ENCODE measurements around the gene ZFP36. TPM values are rescaled to one million over a fixed set of nuclear protein-coding genes. Genes with fewer than 3 reads are reported as not detected.

ZFP36 gene
- total RNA-seq, 4 donors from 2014 or later = 183 to 682 (median 309) TPM

DNA sequence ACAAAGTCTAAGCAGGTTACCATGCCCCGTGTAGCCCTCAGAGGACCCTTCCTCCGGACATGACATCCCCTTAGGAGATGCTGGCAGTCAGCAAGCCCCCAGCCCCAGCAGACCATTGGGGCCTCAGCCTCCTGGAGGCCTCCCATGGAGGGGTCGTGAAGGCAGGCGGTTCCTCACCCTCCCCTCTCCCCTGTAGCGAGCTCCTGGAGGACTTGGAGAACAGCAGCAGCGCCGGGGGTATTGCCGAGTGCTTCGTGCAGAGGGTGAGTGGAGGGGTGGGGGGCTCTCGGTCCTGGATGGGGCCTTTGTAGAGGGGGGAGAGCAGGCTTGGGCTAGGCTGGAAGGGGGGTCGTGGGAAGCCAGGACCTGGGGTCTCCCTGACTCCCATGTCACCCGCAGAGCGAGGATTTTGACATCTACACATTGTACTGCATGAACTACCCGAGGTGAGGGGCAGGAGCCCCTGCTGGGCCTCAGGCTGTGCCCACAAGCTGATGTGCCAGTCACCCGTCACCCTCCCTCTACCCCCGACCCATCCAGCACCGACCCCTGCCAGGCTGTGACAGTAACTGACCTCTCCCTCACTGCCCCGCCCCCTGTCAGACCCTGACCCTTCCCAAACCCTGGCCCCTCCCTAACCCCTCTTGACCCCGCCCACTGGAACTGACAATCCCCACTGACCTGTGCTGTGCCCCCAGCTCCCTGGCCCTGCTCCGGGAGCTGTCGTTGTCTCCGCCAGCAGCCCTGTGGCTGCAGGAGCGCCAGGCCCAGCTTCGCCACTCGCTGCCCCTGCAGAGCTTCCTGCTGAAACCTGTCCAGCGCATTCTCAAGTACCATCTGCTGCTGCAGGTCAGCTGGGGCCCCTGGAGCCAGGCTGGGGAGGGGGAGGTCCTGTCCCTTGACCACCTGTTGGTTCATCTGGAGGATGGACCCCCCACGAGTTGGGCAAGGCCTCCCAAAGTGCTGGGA is 9.8 kb downstream of the ZFP36 start:
- Histone ChIP-seq H3K4me3 (no peak overlapping the region), H3K9me3 (no peaks in the 10 kb centered on the region), H3K36me3 (peaks cover 0 to 13% (median 0%) of the 10 kb centered on the region in 3 donors), H3K4me1 (peaks cover 0 to 35% (median 6%) of the 10 kb centered on the region in 4 donors), H3K27me3 (no peaks in the 10 kb centered on the region), H3K27ac (no peak overlapping the region)
- no peak for DNase-seq
- no peak for TF ChIP-seq POLR2A (IDR thresholded peaks at IDR 0.05)
- TF ChIP-seq, protein P1, sequence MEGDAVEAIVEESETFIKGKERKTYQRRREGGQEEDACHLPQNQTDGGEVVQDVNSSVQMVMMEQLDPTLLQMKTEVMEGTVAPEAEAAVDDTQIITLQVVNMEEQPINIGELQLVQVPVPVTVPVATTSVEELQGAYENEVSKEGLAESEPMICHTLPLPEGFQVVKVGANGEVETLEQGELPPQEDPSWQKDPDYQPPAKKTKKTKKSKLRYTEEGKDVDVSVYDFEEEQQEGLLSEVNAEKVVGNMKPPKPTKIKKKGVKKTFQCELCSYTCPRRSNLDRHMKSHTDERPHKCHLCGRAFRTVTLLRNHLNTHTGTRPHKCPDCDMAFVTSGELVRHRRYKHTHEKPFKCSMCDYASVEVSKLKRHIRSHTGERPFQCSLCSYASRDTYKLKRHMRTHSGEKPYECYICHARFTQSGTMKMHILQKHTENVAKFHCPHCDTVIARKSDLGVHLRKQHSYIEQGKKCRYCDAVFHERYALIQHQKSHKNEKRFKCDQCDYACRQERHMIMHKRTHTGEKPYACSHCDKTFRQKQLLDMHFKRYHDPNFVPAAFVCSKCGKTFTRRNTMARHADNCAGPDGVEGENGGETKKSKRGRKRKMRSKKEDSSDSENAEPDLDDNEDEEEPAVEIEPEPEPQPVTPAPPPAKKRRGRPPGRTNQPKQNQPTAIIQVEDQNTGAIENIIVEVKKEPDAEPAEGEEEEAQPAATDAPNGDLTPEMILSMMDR (IDR thresholded peaks at IDR 0.05) = no peak

DNA sequence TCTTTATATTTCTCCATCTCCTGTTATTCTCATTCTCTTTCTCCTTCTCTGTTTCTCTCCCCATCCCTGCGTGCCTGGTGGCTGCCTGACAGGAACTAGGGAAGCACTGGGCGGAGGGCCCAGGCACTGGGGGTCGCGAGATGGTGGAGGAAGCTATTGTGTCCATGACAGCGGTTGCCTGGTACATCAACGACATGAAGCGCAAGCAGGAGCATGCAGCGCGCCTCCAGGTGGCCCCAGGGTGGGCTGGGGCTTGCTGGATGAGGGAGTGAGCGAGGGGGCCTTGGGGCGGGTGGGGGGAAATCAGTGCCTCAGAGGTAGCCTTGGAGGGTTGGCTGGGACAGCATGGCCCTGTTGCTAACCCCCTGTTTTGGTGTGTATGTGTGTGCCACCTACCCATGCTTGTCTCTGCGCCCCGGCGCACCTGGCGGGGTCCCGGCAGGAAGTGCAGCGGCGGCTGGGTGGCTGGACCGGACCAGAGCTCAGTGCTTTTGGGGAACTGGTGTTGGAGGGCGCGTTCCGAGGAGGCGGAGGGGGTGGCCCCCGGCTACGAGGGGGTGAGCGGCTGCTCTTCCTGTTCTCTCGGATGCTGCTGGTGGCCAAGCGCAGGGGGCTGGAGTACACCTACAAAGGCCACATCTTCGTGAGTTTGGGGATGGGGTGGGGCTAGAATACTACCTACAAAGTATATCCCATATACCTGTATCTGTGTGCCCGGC is 11.0 kb downstream of the ZFP36 start:
- DNase-seq = no peak
- Histone ChIP-seq H3K36me3 (peaks cover 0 to 13% (median 0%) of the 10 kb centered on the region in 3 donors), H3K27me3 (no peaks in the 10 kb centered on the region), H3K4me3 (no peak overlapping the region), H3K27ac (no peak overlapping the region), H3K9me3 (no peaks in the 10 kb centered on the region), H3K4me1 (peaks cover 0 to 33% (median 2%) of the 10 kb centered on the region in 4 donors)
- TF ChIP-seq POLR2A (IDR thresholded peaks at IDR 0.05) = no peak
- TF ChIP-seq, protein P1 (IDR thresholded peaks at IDR 0.05) = no peak

DNA sequence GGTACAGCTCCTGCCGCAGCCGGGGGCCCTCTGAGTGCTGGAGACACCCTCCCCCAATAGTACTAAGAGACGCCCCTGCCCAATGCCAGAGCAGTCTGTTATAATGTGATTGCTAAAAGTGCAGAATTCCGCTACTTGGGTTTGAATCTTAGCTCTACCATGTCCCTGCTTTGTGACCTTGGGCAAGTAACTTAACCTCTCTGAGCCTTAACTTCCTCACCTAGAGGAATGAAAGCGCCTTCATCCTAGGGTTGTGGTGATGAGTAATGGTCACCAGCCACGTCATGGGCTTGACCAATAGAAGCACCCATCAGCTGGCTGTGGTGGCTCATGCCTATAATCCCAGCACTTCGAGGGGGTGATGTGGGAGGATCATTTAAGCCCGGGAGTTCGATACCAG is 12.4 kb downstream of the ZFP36 start:
- Histone ChIP-seq H3K4me3 (no peak overlapping the region), H3K36me3 (peaks cover 0 to 13% (median 0%) of the 10 kb centered on the region in 3 donors), H3K9me3 (no peaks in the 10 kb centered on the region), H3K27me3 (no peaks in the 10 kb centered on the region), H3K27ac (no peak overlapping the region), H3K4me1 (peaks cover 0 to 23% (median under 1%) of the 10 kb centered on the region in 4 donors)
- TF ChIP-seq, protein P1 (IDR thresholded peaks at IDR 0.05) = no peak
- TF ChIP-seq POLR2A (IDR thresholded peaks at IDR 0.05) = no peak
- no peak for DNase-seq

DNA sequence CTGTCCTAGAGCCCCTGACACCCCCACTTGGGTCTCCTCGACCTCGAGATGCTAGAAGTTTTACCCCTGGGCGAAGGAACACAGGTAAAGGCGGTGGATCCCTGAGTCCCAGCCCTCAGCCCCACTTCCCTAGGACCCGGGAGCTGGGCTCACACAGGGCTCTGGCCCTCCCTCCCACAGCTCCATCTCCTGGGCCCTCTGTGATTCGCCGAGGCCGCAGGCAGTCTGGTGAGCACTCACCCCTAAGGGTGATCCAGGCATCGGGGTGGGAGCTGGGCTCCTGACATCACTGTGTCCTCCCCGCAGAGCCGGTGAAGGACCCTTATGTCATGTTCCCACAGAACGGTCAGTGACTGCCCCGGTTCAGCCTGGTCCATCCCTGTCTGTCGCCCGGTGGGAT is 14.1 kb downstream of the ZFP36 start:
- no peak for TF ChIP-seq POLR2A (IDR thresholded peaks at IDR 0.05)
- TF ChIP-seq, protein P1 (IDR thresholded peaks at IDR 0.05) = no peak
- no peaks in the 10 kb centered on the region for H3K9me3 ChIP-seq
- H3K4me3 ChIP-seq = no peak overlapping the region
- H3K27me3 ChIP-seq = no peaks in the 10 kb centered on the region
- H3K27ac ChIP-seq = no peak overlapping the region
- DNase-seq = no peak
- peaks cover 0 to 13% (median 0%) of the 10 kb centered on the region in 3 donors for H3K36me3 ChIP-seq
- peaks cover 0 to 7% (median 0%) of the 10 kb centered on the region in 4 donors for H3K4me1 ChIP-seq

DNA sequence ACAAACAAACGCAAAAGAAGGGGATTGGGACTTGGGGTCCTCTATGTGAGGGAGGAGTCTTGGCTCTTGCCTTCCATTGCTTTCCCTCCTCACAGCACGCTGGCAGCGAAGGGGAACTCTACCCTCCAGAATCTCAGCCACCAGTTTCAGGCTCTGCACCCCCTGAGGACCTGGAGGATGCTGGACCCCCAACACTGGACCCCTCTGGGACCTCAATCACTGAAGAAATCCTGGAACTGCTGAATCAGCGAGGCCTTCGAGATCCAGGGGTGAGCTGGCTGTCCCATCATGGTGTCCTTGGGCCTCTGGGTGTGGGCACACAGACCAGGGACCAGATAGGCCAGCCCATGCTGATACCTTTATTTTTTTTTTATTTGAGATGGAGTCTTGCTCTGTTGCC is 15.4 kb downstream of the ZFP36 start:
- H3K4me1 ChIP-seq = no peaks in the 10 kb centered on the region
- DNase-seq = no peak
- no peak for TF ChIP-seq POLR2A (IDR thresholded peaks at IDR 0.05)
- TF ChIP-seq, protein P1 (IDR thresholded peaks at IDR 0.05) = no peak
- no peak overlapping the region for H3K27ac ChIP-seq
- no peak overlapping the region for H3K4me3 ChIP-seq
- no peaks in the 10 kb centered on the region for H3K9me3 ChIP-seq
- no peaks in the 10 kb centered on the region for H3K27me3 ChIP-seq
- H3K36me3 ChIP-seq = peaks cover 0 to 13% (median 0%) of the 10 kb centered on the region in 3 donors
